NCI-H1105 (cell line): Measurements from ENCODE around the gene AKT1S1.
A peak's percentile ranks its signal among the peaks of the same experiment; 100 is the strongest.

Experiments
- DNase-seq: peaks from one replicate; lab custom pipeline; 2025; lab: John Stamatoyannopoulos, UW

AKT1S1 gene

DNA sequence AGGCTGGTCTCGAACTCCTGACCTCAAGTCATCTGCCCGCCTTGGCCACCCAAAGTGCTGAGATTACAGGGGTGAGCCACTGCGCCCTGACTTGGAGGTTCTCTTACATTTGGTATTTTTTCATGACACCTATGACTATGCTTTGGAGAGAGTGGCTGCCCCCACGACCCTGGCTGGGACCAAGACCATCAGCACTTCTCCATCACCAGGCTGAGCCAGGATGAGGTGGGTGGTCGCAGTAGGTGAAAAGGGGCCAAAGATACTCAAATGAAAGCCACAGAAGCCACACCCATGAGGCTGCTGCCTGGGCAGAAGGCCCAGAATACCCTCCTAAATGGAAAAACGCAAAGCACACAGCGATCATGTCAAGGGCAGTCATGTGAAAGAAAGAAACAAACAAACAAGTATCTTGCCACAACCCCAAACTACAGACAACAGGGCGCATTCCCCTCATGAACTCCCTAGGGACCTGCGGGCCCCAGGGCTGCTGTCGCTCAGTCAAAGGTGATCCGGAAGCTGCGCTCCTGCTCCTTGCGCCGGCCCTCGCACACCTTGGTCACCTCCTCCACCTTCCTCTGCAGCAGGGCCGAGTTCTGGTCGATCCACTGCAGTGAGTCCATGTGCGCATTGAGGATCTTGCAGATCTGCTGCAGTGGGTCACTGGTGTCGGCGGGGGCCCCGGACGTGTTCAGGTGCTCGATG, 30.7 kb upstream of the AKT1S1 start:
- no peak for DNase-seq

DNA sequence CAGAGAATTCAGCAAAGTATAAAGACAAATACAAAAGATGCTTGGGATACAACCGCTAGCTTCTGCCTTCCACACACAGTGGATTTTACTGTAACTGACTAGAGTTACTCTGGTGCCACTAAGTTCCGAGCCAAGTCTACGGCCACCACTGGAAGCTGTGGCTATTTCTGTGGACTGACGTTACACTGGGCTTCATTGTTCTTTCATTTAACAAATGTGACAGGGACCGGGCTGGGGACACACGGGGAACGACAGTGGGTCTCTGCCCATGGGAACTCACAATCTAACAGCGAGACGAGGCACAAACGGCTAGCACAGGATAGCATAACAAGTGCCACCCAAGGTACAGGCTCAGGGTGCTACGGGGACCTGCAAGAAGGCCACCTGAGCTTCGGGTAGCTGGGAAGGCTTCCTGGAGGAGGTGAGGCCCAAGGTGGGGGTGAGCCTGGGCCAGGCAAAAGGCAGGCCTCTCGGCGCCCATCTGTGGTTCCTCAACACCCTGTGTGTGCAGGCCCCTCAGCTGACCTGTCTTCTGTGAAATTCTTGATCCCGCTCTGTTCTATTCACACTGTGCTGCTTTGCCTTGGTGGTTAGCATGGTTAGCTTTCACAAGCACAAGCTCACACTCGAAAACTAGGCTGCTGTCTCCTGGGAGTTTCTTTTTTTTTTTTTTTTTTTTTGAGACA, 29.9 kb upstream of the AKT1S1 start:
- DNase-seq: no peak

DNA sequence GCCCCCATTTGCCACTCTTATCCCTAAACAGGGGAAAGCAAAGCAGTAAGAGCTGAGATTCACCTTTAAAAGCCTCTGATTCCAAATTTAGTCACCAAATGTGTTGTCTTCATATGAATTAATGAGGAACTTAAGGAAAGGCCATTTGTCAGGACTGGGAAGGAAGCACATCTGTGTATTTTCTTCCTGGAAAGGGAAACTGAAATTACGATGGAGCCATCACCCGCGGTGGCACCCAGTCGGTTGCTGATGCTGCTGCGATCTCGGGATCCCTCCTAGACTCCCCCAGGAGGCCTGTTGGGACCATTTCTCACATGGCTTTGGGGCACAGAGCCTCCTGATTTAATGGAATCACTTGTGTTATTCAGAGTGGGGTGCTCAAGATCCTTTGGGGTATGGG, 27.0 kb upstream of the AKT1S1 start:
- no peak for DNase-seq

DNA sequence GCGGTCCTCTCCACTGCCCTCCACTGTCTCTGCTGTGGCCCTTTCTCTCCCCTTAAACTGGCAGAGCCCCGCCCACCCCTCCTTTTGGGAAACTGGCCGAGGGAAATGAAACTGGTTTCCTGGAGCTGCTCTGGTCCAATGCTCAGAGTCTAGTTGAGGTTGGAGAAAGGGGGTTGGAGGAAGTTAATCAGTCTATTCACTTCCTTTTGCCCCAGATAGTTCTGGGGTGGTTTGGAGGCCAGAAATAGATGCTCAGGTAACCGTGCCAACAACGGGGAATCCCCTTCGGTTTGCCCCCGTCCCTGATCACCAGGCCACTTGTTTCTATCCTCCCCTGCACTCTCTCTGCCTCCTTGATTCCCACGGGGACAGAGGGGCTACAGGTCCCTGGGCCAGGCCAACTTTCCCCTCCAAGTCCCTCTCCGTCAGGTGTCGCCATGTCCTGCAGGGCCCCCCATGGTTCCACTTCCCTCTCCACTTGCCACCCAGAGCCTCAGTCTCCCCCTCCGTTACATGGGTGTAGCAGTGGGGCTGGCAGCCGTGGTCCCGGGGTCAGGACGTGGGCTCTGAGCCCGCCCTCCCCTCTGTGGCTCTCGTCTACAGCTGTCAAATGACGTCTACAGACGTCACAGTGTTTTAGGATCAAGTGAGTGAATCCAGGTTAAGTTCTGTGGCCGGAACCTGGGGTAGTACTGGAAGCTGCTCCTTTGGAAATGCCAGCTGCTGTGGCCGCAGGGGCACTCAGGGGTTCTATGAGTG, 19.9 kb upstream of the AKT1S1 start, which contains the start of gene IL4I1:
Gene IL4I1, minus strand, starts transcription at position 25 of the 759 bp plus-strand sequence. CDS start 727 bp downstream, outside the sequence.
- no peak for DNase-seq

DNA sequence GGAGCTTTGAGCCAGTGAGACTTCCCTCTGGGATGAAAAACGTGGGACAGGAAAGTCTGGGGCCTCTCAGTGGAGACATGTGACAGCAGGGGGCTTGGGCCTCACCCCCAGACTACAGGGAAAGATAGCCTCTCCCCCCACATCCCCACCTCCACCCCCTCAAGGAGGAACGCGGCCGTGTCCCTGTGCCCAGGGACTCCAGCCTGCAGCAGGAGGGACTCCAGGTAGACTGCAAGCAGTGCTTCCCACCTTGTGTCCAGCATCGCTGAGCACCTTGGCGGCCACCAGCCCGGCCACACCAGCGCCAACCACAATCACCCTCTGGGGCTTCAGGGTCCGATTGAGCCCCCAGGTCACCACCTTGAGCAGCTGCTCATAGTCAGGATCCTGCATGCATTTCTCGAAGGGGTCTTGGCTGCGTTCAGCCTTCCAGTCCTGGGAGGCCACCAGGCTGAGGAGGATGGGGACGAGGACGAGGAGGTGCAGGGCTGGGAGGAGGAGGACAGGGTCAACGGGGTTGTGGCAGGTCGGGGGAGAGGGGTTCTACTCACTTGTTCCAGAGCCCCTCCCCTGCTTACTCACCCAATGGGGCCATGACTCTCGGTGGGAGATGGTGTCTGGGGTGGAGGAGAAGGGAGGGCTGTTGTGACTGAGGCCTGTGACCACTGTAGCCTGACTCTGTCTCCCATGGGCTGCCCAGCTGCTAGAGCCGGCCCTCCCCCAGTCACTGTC, 18.6 kb upstream of the AKT1S1 start:
- DNase-seq: no peak

DNA sequence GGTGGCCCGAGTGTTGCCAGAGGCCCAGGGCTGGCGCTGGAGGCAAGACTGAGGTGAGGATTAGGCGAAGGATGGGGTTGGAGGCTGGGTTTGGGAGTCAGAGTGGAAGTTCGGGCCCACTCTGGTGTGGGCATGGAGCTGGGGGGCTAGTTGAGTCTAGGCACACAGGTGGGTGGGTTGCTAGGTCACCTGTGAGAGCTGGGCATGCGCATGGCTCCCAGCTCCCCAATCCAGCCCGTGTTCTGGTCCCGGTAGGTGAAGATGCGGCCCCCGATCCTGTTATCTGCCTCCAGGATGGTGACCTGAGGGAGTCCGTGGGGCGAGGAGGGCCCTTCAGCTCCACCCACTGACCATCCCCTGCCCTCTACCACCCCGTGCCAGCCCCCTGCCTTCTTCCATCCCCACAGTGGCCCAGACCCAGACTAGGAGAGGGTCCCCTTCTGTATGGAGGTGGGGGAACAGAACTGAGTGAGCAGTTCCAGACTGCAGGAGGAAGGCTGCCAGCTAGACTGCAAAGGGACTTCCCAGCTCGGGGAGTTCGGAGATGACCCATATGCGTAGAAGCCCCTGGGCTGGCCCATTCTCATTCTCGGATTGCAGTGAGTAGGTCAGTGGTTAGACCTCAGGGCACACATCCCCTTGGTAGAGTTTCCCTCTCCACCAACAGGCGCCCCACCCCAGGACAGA, 17.9 kb upstream of the AKT1S1 start:
- no peak for DNase-seq

DNA sequence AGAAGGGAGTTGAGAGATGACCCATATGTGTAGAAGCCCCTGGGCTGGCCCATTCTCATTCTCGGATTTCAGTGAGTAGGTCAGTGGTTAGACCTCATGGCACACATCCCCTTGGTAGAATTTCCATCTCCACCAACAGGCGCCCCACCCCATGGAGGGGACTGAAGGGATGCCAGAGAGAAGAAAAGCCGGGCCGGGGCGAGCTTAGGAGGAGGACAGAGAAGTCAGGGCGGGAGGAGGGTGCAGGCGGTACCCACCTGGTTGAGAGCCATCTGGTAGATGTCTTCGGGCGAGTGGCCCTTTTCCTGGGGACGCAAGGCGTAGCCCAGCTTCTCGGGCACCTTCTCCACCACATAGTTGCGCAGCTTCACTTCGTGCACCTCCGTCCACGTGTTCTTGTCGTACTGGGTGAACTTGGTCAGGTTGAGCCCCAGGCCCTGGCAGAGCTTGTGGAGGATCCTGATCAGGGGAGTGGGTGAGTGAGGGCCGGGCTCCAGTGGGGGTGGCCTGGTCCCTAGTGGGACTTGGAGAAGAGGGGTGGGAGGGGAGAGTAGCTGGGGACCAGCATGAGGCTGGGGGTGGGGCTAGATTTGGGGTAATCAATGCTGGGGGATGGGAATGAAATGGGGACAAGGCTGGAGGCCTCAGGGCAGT, 17.0 kb upstream of the AKT1S1 start:
- no peak for DNase-seq

DNA sequence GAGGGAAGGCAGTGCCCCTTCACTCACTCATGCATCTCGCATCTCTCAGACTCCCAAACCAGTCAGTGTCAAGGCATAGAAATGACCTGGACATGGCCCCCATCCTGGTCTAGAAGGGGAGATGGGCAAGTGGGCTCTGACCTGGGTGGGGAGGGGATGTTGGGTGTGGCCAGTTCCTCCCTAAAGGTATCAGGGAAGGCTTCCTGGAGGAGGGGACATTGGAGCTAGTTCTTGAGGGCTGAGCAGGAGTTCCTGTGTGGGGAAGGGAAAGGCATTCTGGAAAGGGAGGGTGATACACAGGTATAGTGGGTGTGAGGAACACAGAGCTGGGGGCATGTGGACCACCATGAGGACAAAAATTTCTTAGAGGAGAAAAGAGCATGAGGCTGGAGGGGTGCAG, 15.6 kb upstream of the AKT1S1 start:
- no peak for DNase-seq

DNA sequence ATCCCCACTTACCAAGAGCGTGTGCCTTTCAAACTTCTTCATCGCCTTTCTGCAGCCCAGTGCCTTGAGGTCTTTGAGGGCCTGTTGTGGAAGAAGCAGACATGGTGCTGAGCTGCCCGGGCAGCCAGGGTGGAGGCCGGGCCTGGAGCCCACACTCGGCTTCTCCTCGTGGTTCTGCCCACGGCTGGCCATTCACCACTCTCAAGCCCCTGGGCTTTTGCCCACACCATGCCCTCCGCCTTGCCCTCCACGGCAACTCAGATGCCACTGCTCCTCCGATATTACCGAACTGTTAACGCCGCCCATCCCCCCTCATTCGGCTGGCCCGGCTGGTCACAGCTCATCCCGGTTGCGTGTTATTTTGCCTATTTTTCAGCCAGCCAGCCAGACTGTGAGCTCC, 14.2 kb upstream of the AKT1S1 start:
- DNase-seq: no peak

DNA sequence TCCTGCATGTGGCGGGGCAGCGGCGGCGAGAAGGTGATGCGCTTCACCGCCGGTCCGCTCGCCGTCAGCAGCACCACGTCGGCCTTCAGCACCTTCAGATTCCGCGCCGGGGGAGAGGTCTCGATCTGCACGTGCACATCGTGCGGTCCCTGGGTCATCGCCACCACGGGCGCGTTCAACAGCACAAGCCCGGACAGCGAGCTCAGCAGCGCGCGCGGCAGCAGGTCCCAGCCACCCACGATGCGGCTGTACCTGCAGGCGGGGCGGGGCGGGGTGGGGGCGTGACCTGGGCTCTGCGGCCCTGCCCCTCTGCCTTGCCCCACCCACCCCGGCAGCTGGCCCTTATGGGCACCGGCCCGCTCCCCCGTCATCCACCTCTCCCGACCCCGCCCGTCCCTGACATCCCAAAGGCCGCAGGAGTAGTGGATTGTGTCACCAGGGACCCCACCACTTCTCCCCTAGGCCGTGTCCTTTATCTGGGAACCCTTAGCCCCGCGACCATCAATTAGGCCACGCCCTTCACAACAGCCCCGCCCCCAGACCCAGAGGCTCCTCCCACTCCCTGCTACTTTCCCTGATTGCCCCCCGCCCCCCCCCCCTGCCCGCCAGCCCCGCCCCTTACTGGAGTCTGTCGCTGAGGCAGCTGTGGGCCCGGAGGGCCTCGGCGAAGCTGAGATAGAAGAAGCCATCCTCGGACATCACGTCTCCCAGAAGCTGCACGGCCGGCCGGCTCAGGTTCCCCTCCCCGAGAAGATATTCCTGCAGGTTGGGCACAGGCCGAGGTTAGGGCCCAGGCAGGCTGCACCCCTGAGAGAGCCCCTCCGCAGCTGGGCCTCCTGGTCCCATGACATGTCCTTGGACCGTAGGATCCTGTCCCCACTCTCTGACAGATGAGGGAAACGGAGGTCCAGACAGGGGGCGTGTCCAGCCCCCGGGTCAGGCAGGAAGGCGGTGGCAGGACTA, 13.5 kb upstream of the AKT1S1 start:
- peak; percentile 32 for DNase-seq

DNA sequence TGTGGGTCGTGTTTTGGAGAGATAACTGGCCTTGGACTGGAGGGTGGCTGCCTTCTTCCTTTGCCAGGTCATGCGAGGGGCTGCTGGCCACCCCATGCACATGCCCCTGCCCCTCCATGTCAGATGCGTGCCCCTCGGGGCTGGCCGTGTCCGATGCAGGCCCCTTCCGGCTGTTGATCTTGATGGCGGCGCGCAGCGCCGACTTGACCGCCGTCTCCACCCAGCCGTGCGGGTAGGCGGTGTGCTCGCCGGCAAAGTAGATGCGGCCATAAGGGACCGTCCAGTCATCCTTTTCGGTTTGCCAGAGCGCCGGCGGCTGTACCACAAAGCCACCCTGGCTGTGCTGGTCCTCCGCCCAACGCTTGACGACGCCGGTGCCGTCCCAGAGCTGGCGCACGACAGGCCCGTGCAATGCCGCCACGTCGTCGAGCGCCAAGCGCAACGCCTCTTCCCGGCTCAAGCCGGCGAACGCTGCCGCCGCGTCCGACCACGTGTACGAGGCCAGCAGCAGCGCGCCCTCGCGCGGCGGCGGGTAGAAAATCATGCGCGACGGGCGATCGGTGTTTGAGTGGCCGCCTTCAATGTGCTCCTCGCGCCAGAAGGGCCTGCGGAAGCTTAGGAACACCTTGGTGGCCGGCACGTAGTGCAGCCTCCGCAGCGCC, 12.7 kb upstream of the AKT1S1 start:
- no peak for DNase-seq

DNA sequence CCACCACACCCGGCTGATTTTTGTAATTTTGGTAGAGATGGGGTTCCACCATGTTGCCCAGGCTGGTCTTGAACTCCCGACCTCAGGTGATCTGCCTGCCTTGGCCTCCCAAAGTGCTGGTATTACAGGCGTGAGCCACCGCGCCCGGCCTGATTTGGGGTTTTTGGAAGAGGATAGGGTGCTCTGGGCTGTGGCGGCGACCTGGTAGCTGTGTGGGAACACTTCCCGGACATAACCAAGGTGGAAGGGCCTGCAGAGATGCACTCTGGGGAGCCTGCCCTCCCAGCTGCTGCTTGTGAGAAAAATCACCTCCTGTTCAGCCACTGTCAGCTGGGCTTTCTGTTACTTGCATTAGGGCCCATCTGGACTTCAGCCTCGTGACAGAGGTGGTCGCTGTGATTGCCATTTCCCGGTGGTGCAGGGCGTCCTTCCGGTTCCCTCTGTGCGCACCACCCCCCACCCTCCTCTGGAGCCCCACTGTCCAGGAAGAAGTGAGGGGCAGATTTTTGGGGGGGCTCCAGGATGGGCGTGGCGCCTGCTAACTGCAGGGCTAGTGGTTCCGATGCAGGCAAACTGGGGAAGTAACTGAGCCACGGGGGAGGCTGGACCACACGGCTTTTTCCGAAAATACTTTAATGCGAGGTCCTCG, 12.0 kb upstream of the AKT1S1 start:
- no peak for DNase-seq

DNA sequence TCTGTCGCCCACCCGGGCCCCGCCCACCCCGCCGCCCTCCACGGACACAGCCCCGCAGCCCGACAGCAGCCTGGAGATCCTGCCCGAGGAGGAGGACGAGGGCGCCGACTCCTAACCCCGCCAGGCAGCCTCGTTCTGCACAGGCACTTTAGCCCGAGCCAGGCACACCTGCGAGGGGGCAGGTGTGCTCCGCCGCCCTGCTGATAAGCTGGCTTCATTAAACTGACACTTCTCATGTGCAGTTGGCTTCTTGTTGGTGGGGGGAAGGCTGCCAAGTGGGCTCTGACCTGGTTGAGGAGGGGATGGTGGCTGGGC, 11.3 kb upstream of the AKT1S1 start:
- DNase-seq: peak; percentile 83

DNA sequence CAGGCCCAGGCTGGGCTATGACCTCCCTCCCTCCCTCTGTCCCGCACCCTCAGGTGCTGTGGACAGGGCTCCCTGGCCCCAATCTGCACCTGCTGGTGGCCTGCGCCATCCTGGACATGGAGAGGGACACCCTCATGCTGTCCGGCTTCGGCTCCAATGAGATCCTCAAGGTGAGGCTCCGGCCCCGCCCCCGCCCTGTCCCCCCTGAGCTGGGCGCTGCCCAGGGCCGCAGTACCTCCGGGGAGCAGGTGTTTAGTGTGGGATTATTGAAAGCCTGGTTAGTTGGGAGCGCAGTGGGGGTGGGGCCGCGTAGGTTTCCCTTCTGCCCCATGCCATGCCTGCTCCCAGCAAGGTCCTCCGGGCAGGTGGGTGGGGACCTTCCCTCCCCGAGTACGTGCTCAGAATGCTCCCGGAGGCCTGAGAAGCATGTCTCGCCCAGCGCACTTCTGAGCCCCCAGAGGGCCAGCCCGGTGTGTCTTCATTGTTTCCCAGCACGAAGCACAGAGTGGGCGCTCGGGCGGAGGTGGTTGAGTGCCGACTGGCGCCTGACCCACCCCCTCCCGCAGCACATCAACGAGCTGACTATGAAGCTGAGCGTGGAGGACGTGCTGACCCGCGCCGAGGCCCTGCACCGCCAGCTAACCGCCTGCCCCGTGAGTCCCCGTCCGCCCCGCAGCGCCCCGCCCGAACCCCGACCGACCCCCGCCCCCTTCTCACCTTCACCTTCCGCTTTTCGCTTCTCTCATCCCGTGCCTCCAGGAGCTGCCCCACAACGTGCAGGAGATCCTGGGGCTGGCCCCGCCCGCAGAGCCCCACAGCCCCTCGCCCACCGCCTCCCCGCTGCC, 10.7 kb upstream of the AKT1S1 start:
- peak; percentile 56 for DNase-seq

DNA sequence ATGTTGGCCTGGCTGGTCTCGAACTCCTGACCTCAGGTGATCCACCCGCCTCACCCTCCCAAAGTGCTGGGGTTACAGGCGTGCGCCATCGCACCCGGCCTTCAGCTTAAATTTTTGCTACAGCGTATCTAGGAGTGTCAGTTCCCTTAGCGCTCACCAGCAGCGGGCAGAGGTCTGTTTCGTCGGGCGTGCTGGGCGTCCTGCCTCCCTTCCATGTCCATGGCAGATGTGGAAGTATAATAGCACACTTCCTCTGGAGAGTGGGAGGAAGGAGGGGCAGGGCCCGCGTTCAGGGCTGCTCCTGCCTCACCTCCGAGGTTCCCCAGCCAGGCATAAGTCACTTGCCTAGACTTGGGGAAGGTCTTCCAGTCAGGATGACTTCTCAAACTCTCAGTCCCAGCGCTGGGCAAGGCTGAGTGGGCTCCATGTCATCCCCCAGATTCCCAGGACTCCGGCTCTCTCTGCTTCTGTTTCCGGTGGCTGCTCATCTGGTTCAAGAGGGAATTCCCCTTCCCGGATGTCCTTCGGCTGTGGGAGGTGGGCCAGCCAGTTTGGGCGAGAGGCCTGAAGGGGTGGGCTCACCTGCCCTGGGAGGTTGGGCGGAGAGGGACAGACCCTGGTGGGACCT, 10.0 kb upstream of the AKT1S1 start:
- no peak for DNase-seq

DNA sequence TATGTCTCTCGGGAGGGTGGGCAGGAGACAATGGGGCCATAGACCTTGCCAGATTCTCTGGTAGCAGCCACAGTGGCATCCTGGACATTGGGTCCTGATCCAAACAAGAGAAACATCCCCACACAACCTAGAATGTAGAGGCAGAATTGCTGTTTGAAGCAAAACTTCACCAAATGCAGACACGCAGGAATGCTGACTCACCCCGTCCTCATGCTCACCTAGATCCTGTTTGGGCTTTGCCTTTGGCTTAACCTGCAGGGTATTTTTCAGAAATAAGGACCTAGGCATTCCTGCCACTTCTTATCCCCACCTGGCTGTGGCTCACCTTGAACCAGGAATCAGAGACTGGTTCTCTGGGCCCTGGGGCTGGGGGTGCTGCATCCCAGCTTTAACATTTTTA, 7.6 kb upstream of the AKT1S1 start:
- DNase-seq: no peak

DNA sequence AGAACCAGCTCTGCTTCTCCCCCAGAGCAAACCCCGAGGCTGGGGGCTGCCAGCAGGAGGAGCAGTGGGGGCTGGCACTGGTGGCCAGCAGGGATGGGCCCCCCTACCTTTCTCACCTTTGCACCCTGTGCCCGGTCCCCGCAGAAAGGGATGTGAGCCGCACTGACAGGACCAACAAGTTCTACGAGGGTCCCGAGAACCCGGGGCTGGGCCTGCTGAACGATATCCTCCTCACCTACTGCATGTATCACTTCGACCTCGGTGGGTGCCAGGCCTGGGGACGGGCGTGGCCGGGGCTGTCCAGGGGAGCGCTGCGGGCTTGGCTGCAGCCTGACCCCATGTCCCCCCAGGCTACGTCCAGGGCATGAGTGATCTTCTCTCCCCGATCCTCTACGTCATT, 7.0 kb upstream of the AKT1S1 start:
- no peak for DNase-seq

DNA sequence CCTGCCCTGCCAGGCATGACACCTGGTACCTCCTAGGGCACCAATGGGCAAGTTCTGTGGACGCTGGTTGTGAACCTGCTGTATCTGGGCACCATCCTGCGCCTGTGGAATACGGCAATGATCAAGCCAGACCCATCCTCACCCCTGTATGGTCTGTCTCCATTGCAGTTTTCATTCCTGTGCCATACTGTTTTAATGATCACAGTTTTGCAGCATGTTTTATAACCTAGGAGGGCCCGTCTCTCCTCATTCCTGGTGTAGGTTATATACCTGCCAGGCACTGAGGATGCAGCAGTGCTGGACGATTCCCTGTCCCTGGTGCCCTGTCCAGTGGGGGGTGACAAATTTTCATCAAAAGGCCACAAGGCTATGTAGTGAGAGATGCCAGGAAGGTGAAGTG, 5.9 kb upstream of the AKT1S1 start:
- no peak for DNase-seq
